CD4-positive, alpha-beta T cell treated with Interleukin-4 for 1 hour (primary cell): ENCODE results near the gene CD164.
A peak's percentile ranks its signal among the peaks of the same experiment; 100 is the strongest.
"Not testable (repeated sequence)": the region's sequence is repeated elsewhere in the genome, so short reads cannot be mapped to it uniquely, and the experiment has no call there.

Experiments used
- DNase-seq, 2 donors: peaks; one replicate each; pipeline ENCODE4 v3.0.0-alpha.2; 2020 to 2022

Gene CD164

DNA sequence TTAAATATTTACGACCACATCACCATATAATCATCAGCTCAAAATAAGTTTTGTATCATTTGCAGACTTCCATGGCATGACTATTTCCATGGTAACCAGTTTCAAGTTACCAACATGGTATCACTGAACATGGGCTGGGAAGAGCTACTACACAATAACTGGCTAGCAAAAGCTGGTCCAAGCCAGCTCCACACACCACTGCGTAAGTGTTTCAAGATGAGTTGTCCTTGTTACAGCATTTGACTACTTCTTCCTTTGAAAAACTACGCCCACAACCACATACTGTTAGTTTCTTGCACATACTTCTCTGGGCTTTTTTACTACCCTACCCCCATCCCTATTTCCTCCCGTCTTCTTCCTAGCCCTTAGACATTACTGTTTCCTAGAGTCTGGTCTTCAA is 8.5 kb downstream of the CD164 start:
- peak; percentile 35 to 46 for DNase-seq

DNA sequence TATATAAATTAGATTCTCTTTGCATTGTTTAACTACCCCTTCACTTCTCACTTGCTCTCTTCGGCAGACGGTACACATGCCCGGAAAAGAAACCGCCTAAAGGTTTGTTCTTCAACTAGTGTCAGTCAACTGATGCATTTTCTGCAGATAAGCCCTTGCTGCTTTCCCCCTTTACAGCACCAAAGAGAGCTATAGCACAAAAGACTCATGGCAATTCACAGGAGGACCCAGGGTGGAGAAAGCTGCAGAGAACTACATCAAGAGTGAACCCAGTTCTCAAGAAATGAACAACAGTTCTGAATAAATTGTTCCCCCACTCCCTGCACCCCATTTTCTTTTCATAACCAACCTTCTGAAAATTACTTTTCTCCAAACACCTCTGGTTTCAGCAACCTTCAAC is 8.9 kb downstream of the CD164 start:
- peak in 1 of 2 donors; percentile 19 for DNase-seq

DNA sequence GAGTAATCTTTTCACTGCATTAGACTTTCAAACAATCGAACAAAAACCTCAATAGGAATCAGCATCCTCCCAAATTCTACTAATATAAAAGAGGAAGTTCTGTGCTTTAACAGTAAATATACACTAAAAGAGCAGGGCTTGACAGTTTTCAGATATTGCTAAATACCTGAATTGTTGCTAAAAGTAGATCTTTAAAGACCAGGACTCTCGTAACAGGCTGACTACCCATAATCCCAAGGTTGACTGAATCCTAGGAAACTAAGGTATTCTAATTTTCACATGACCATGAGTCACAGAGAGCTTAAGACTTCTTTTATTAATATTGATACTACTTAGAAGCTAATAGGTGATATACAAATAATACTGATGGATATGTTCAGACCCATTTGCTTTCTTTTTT is 10.1 kb downstream of the CD164 start:
- DNase-seq: no peak

DNA sequence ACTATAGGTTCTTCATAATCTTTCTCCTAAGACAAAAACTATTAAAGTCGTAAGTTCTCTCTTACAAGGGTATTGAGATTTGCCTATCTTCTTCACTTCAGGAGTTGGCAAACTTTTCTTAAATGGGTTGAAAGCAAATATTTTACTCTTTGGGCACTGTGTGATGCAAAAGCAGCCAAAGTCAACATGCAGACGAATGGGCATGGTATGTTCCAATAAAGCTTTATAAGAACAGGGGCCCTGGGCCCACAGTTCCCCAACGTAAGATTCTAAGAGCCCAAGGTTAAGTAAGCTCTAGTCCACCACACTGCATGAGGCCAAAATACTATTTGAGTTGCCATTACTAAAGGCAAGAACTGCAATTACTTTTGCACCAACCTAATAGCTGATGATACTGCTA is 11.5 kb downstream of the CD164 start:
- no peak for DNase-seq

DNA sequence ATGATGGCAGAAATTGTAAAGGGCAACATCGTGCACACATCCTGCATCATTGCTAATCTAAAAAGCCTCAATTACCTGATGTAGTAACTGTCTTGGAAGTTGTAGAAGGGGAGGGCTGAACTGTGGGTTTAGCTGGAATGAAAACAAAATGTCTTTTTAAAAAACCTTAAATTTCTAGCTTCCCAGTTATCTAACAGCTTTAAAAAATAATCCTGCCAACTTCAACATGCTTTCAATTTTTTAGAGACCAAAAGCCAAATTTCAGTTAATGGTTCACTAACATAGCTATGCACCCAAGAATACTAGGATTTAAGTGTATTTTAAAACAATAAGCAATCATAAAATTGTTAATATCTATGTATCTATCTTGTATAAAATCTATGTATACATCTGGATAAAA is 11.9 kb downstream of the CD164 start:
- DNase-seq: no peak

DNA sequence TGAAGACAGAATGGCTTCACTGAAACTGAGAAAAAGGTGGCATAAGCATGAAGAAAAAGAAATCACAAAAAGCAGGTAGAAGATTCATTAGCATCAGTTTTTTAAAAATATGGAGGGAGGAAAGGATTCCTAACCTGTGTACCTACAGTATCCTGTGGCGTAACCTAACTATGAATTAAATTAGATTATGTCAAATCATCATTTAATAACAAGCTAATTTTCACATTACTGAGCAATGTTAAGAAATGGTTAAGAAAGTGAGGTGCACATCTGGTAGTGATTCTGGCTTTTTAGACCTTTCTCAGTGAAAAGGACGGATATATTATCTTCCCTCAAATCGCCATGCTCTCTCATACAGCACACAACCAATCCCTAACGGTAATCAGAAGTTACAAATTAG is 12.5 kb downstream of the CD164 start:
- no peak for DNase-seq

DNA sequence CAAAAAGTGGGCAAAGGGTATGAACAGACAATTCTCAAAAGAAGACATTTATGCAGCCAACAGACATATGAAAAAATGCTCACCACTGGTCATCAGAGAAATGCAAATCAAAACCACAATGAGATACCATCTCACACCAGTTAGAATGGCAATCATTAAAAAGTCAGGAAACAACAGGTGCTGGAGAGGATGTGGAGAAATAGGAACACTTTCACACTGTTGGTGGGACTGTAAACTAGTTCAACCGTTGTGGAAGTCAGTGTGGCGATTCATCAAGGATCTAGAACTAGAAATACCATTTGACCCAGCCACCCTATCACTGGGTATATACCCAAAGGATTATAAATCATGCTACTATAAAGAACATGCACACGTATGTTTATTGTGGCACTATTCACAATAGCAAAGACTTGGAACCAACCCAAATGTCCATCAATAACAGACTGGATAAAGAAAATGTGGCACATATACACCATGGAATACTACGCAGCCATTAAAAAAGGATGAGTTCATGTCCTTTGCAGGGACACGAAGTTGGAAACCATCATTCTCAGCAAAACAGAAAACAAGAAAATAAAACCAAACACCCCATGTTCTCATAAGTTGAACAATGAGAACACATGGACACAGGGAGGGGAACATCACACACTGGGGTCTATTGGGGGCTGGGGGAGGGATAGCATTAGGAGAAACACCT is 17.7 kb downstream of the CD164 start:
- not testable (repeated sequence) for DNase-seq

DNA sequence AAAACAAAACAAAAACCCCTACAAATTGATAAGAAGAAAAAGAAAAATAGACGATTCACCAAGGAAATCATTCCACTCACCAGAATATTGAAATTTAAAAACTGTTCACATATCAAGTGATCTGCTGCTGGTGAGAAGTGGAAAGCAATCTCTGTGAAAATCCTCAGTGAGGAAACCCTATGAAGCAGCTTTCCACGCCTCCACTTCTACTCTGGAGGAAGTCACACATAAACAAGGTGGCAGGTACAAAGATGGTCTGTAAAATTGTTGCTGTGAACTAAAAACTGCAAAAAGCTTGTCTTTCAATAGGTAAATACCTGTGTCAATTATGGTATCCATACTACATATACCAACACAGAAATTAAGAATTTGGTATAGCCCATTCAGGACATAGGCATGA is 18.5 kb downstream of the CD164 start:
- DNase-seq: no peak

DNA sequence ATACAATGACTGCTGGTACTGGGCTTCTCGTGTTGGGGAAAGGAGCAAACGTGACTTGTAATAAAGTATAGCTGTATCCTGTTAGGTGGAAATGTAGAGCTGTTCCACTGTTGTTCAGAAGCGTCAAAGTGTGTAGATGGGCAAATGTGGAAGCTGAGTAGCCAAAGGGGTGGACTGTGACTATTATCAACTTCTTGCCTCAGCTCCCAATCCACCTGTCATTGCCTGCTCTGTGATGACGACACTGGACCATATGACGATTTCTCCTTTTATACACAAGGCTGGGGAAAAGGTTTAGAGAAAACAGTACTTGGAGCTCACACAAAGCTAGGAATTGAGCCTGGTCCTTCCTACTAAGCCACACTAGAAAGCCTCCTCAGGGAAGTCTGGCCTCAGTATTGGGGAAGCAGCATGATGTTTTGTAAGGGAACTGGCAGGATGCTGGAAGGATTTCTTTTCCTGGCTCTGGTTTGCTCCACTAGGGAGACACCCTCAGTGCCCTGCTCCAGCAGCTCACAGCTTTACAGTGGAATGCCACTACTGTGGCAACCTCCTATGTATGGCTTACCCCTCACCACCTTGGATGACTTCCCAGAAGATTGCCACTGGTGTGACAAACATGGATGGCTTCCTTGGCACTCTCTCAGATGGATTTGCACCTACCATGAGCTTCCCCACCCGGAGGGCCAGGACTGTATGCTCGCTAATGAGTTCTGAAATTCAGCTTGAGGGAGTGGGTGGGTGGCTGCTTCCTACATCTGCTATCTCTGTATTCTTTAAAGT is 20.0 kb downstream of the CD164 start:
- no peak for DNase-seq

DNA sequence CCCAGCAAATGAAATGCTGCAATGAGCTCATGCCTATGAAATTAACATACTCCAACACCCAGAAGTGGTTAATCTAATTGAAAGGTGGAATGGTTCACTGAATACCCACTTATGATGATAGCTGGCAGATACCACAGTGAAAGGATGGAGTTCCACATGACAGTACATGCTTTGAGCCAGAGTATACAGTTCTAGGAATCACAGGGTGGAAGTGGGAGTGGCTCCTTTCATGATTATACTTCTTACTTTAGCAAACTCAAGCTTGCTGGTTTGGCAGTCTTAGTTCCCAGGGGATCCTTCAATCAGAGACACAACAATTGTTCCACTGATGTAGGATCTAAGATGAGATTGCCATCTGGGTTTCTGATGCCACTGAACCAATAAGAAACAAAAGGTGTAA is 21.5 kb downstream of the CD164 start:
- no peak for DNase-seq

DNA sequence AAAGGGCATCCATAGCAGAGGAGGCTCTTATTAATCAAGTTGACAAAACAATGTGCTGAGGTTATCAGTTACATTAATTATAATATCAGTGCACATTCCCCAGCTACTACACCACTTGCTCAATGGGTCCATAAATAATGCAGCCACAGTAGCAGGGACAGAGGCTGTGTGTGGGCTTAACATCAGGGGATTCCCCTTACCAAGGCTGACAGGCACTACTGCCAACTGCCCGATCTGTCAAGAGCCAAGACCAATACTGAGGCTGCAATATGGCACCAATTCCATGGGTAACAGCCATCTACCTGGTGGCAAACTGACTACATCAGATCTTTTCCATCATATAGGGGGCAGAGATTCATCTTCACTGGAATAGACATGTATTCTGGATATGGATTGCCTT is 22.0 kb downstream of the CD164 start:
- DNase-seq: no peak

DNA sequence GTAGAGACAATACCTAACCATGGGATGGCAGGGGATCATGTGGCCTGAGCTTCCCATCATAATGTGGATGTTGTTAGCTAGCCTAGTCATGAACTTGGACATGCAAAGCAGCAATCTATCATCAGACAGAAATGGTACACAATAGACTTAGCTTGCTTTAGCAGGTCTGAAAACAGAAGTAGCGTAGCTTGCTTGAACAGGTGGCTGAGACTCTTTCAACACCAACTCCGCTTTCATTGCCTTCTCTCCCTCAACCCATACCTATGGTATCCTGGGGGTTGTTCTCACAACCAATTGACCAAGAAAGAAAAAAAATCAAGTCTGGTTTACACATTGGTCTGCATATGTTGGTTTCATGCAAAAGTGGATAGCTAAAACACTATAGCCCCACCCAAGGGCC is 23.0 kb downstream of the CD164 start:
- no peak for DNase-seq

DNA sequence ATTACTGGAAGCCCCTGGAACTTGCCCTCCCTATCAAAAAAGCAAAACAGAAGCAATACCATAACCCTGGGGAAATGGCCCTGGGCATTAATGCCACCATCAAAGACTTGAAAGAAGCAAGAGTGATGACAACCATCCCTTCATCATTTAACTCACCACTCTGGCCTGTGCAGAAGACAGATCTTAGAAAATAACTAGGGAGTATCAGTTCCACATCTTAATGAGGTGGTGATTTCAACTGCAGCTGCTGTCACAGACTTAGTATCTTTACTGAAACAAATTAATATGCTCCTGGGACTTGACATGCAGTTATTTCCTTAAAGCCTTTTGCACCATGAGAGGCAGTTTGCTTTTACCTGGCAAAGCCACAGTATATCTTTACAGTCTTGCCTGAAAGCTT is 24.1 kb downstream of the CD164 start:
- DNase-seq: no peak

DNA sequence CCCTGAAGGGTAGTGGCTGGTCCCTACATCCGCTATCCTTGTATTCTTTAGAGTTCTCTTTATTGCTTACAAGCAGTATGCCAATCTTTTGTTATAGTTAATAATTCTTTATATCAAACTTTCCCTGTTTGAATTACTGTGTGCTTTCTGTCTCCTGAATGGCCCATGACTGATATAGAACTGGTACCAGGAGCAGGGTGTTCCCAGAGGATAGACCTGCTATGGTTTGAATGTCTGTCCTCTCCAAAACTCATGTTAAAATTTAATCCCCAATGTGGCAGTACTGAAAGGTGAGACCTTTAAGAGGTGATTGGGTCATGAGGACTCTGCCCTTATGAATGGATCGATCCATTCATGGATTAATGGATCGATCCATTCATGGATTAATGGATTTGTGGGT is 26.0 kb downstream of the CD164 start:
- no peak for DNase-seq

DNA sequence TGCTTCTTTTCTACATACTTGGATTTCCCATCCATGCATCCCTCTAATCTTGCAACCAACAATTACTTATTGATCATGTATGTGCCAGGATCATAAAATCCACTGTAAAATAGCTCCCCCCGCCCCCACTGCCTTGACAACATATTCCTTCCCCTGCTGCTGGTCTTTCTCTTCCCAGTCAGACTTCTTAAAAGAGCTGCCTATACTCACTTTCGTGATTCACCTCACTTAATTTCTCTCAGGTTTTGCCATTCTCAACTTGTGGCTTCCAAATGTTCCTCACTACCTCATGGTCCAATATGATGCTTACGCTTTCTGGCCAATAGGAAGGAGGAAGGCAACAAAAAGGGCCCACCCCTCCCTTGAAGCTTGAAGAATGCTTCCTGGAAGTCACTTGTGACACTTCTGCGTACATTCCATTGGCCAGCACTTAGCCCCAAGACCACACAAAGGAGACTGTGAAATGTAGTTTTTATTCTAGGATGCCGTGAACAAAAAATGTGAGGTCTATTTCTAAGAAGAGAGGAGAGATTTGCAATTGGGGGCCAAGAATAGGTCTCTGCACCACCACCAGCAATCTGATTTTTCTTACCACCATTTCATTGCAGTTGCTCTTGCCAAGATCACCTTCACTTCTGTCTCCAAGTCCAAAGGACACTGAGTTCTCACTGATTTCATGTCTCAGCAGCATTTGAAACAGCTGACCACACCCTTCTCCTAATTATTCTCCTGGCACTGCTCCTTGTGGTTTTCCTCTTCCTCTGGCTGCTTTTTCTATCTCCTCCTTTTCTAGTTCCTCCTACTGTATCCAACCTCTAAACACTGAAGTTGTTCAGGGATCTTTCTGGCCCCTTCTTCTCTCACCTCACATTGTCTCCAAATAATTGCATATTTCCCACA is 30.8 kb downstream of the CD164 start:
- no peak for DNase-seq

DNA sequence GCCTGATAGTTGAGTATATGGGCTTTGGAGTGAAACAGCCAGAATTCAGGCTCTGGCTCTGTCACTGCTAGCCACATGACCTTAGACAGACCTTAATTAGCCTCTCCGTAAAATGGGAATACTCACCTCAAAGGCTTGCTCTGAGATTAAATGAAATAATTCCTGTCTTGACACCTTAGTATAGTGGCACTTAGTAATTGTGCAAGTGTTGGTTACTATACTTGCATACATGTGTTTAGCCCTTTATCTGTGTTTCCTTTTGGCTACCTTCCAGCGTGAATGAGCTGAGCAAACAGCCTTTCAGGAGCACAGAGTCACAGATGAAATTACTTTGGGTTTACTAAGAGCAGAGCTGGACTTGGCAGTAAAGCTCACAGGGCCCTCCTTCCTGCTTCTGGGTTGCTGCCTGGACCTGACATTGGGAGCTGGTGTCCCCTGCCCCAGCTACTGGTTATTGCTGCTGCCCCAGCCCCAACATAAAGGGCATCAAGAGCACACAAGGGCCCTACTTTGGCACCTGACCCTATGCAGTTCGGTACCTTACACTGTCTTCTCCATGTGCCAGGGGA is 32.8 kb downstream of the CD164 start:
- no peak for DNase-seq

DNA sequence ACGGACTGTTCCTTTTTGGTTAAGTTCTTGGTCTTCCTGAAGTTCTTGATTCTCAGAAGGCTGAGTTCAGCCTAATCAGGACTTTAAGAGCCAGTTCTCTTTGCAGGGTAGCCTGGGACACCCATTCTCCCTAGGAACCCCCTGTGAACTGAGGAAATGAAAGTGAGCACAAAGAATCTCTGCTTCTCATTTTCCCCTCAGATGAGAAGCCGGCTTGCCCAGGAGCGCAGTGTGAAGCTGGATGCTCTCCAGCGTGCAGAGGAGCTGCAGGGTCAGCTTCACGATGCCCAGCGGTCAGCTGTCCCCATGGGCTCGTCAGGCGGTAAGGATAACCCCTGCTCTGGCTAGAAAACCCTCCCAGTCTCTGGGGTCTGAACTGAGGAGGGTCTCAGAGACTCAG is 34.0 kb downstream of the CD164 start:
- DNase-seq: no peak

DNA sequence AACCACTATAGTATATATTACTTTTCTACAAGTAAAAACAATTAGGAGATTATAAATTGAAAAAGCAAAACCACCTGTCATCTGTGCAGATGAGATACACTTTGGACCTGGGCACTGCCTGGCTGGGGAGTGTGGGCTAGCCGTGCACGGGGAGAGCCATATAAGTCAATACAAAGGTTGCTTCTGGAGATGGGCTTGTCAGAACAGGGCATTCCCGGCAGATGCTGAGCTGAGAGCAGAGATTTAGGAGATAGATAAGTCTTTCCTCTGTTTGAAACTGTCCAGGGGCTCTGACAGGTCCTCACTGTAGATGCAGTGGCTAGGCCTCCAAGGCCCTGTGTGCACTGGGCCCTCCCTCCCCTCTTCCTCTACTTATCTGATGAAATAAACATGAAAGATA is 34.5 kb downstream of the CD164 start:
- DNase-seq: no peak

DNA sequence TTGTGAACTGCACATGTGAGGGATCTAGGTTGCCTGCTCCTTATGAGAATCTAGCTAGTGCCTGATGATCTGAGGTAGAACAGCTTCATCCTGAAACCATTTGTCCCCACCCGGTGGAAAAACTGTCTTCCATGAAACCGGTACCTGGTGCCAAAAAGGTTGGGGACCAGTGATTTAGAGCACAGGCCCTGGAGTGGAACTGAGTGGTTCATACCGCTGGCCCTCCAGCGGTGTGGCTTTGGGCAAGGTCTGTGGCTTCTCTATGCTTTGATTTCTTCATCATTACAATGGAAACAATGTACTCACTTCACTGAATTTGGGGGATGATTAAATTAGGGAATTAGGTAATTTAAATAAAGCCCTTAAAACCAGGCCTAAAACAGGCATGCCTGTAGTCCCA is 36.3 kb downstream of the CD164 start:
- DNase-seq: no peak

DNA sequence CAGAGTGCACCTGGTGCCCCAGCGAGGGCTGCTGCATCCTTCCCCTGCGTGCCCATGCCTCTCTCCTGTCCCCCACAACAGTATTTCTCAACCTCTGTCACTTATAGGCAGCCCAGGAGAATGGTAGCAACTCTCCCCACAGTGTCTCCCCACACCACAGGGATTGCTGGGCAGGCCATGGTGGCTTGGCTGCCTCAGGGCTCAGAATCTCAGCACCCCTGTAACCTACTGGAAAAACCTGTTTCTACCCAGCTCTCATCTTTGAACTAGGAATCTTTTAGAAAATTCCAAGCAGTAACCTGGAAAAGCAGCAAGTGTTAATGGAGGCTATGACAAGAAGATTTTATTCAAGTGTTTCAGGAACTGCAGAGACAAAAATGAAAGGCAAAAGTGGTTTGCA is 38.0 kb downstream of the CD164 start:
- DNase-seq: no peak

DNA sequence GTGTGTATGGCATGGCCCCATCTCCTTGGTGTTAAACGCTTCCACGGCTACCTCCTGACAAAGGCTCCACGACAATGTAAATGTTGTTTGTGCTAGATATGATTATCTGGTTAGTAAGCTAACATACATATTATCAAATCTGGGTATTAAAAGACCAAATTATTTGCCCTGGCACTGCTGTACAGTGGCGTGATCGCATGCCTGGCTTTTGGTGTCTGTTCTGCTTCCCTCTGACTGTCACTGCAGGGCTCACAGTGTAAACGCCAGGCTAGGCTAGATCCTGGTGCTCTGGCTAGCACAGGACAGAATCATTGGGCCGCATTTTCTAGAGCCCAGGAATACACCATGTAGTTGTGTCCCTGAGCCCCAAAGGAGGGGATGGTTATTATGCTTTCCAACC is 38.7 kb downstream of the CD164 start:
- DNase-seq: no peak

DNA sequence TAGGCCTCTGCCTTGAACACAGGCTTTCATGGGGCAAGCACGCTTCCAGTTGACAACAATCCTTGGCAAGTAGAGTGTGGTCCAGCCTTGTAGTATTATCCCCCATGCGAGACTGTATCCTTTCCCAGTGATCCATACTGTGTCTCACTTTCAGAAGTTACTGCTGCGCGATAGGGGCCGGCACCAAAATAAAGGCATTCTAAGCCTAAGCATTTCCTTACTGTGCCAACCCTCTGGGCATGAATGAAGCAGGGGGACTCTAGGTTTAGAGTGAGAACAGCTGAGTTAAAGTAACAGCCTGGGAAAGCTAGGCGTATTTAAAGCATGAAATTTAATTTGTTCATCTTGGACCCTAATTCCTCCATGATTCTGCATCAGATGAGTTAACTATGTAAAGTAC is 39.4 kb downstream of the CD164 start:
- no peak for DNase-seq

DNA sequence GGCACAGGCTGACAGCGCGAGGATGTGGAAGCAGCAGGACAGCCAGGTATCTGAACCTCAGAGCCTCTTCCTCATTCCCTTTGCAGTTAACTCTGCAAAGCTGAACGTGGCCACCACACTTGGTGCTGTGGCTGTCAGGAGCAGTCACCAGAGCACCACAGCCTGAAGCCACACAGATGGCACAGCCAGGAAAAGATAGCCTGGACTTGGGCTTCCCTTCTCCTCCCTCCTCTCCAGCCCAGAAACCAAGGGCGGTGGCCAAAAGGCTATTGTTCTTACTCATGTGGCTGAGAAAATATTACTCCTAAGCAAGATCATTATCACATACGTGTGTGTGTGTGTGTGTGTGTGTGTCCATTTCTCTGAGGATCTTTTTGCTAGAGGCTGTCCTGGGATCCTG is 39.8 kb downstream of the CD164 start:
- no peak for DNase-seq
